ENCODE data around the gene PRRG1. TPM values are rescaled to one million over a fixed set of nuclear protein-coding genes. Genes with fewer than 3 reads are reported as not detected.
A peak's percentile ranks its signal among the peaks of the same experiment; 100 is the strongest.
"Not testable (repeated sequence)": the region's sequence is repeated elsewhere in the genome, so short reads cannot be mapped to it uniquely, and the experiment has no call there.

Gene PRRG1
- total RNA-seq, result 10 to 100 TPM in 1 of 2 donors, 1 to 10 TPM in 1; 5.4 to 15.0 TPM

GRCh38 chrX:37349221-37350033 lies at the start of gene PRRG1:
TSS of gene PRRG1 (plus strand) at chrX:37349364. CDS start at chrX:37406250, 56,886 bp downstream.
- H3K4me3 ChIP-seq, result peak within 1 kb of the TSS; percentile 47
- peak; percentile 78 for DNase-seq
- H3K9ac ChIP-seq (ENCODE audit: low read depth in 2 of 2, low read length in 2 of 2), result peak within 1 kb of the TSS; percentile 66 to 74
- H3K27ac ChIP-seq, result peak within 1 kb of the TSS; percentile 74
- H3K9me3 ChIP-seq, result no peaks in the 10 kb centered on the region
- no peaks in the 10 kb centered on the region for H3K27me3 ChIP-seq
- intact Hi-C loops (cut with DNase I), result no loop called here
- H3K4me1 ChIP-seq, result no peaks in the 10 kb centered on the region
- H3K36me3 ChIP-seq, result no peaks in the 10 kb centered on the region
- no peak for TF ChIP-seq CTCF (IDR thresholded peaks at IDR 0.05)

- no peaks in the 10 kb centered on the region for H3K9me3 ChIP-seq
- no peaks in the 10 kb centered on the region for H3K36me3 ChIP-seq
- no peak for TF ChIP-seq CTCF (IDR thresholded peaks at IDR 0.05)
- no peak overlapping the region for H3K9ac ChIP-seq (ENCODE audit: low read depth in 2 of 2, low read length in 2 of 2)
- no peak overlapping the region for H3K27ac ChIP-seq
- DNase-seq, result no peak
- H3K4me1 ChIP-seq, result no peaks in the 10 kb centered on the region
- intact Hi-C loops (cut with DNase I), result no loop called here
- H3K4me3 ChIP-seq, result no peak overlapping the region
- no peaks in the 10 kb centered on the region for H3K27me3 ChIP-seq
Measured at GRCh38 chrX:37302569-37302968, 46.6 kb upstream of the PRRG1 start.

- H3K27ac ChIP-seq; H3K9me3 ChIP-seq; H3K4me3 ChIP-seq; H3K36me3 ChIP-seq; H3K9ac ChIP-seq (ENCODE audit: low read depth in 2 of 2, low read length in 2 of 2); intact Hi-C loops (cut with DNase I); H3K4me1 ChIP-seq; DNase-seq; H3K27me3 ChIP-seq: not testable (repeated sequence)
Measured at GRCh38 chrX:37305238-37305637, 43.9 kb upstream of the PRRG1 start.

GRCh38 chrX:37314531-37314930 lies 34.6 kb upstream of the PRRG1 start:
- Histone ChIP-seq H3K36me3 (no peaks in the 10 kb centered on the region), H3K4me1 (no peaks in the 10 kb centered on the region), H3K4me3 (no peak overlapping the region), H3K27me3 (no peaks in the 10 kb centered on the region), H3K9me3 (no peaks in the 10 kb centered on the region), H3K9ac (ENCODE audit: low read depth in 2 of 2, low read length in 2 of 2) (no peak overlapping the region), H3K27ac (no peak overlapping the region)
- no peak for DNase-seq
- intact Hi-C loops (cut with DNase I), result no loop called here
- no peak for TF ChIP-seq CTCF (IDR thresholded peaks at IDR 0.05)

GRCh38 chrX:37315511-37316248 lies 33.5 kb upstream of the PRRG1 start:
- no peak for TF ChIP-seq CTCF (IDR thresholded peaks at IDR 0.05)
- Histone ChIP-seq H3K9ac (ENCODE audit: low read depth in 2 of 2, low read length in 2 of 2) (no peak overlapping the region), H3K27ac (no peak overlapping the region), H3K4me1 (no peaks in the 10 kb centered on the region), H3K36me3 (no peaks in the 10 kb centered on the region), H3K9me3 (no peaks in the 10 kb centered on the region), H3K4me3 (no peak overlapping the region), H3K27me3 (no peaks in the 10 kb centered on the region)
- DNase-seq, result no peak
- intact Hi-C loops (cut with DNase I), result no loop called here
